ENCODE results near the gene AP2S1.

The AP2S1 gene

DNA sequence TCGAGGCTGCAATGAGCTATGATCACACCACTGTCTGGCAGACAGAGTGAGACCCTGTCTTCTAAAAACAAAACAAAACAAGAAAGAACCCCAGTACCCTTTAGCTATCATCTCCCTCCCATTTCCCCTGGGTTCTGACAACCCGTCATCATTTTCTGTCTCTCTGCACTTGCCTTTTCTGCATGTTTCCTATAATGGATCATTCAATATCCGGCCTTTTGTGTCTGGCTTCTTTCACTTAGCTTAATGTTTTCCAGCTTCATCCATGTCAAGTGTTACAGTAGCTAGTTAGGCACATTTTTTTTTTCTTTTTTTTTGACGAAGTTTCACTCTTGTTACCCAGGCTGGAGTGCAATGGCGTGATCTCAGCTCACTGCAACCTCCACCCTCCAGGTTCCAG is 16.5 kb downstream of the AP2S1 start:
- Histone ChIP-seq H3K27ac (no peak overlapping the region), H3K36me3 (peaks cover 20% of the 10 kb centered on the region), H3K9me3 (no peaks in the 10 kb centered on the region), H3K4me1 (ENCODE audit: control insufficient read depth in 1 of 2, insufficient read depth in 1 of 2, low read depth in 1 of 2, low read length in 1 of 2) (no peaks in the 10 kb centered on the region), H3K4me3 (ENCODE audit: low read depth in 1 of 2, low read length in 1 of 2) (no peak overlapping the region), H3K27me3 (no peaks in the 10 kb centered on the region)
- TF ChIP-seq, protein P1, sequence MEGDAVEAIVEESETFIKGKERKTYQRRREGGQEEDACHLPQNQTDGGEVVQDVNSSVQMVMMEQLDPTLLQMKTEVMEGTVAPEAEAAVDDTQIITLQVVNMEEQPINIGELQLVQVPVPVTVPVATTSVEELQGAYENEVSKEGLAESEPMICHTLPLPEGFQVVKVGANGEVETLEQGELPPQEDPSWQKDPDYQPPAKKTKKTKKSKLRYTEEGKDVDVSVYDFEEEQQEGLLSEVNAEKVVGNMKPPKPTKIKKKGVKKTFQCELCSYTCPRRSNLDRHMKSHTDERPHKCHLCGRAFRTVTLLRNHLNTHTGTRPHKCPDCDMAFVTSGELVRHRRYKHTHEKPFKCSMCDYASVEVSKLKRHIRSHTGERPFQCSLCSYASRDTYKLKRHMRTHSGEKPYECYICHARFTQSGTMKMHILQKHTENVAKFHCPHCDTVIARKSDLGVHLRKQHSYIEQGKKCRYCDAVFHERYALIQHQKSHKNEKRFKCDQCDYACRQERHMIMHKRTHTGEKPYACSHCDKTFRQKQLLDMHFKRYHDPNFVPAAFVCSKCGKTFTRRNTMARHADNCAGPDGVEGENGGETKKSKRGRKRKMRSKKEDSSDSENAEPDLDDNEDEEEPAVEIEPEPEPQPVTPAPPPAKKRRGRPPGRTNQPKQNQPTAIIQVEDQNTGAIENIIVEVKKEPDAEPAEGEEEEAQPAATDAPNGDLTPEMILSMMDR (IDR thresholded peaks at IDR 0.05), result no peak

- Histone ChIP-seq H3K27me3 (no peaks in the 10 kb centered on the region), H3K4me3 (ENCODE audit: low read depth in 1 of 2, low read length in 1 of 2) (no peak overlapping the region), H3K27ac (no peak overlapping the region), H3K4me1 (ENCODE audit: control insufficient read depth in 1 of 2, insufficient read depth in 1 of 2, low read depth in 1 of 2, low read length in 1 of 2) (no peaks in the 10 kb centered on the region), H3K9me3 (no peaks in the 10 kb centered on the region), H3K36me3 (no peaks in the 10 kb centered on the region)
- TF ChIP-seq, protein P1 (IDR thresholded peaks at IDR 0.05), result no peak
These were observed 19.8 kb downstream of the AP2S1 start for GRCh38 chr19:46830864-46831263.

- Histone ChIP-seq H3K36me3 (no peaks in the 10 kb centered on the region), H3K4me3 (ENCODE audit: low read depth in 1 of 2, low read length in 1 of 2) (no peak overlapping the region), H3K27me3 (no peaks in the 10 kb centered on the region), H3K27ac (no peak overlapping the region), H3K9me3 (no peaks in the 10 kb centered on the region), H3K4me1 (ENCODE audit: control insufficient read depth in 1 of 2, insufficient read depth in 1 of 2, low read depth in 1 of 2, low read length in 1 of 2) (peaks cover 4 to 7% of the 10 kb centered on the region in 2 experiments)
- TF ChIP-seq, protein P1 (IDR thresholded peaks at IDR 0.05), result no peak
These were observed 22.2 kb downstream of the AP2S1 start for GRCh38 chr19:46828484-46828883.

- Histone ChIP-seq H3K4me1 (ENCODE audit: control insufficient read depth in 1 of 2, insufficient read depth in 1 of 2, low read depth in 1 of 2, low read length in 1 of 2) (peaks cover 4 to 9% of the 10 kb centered on the region in 2 experiments), H3K27ac (no peak overlapping the region), H3K27me3 (no peaks in the 10 kb centered on the region), H3K4me3 (ENCODE audit: low read depth in 1 of 2, low read length in 1 of 2) (no peak overlapping the region), H3K9me3 (no peaks in the 10 kb centered on the region), H3K36me3 (no peaks in the 10 kb centered on the region)
- TF ChIP-seq, protein P1 (IDR thresholded peaks at IDR 0.05), result no peak
These were observed 25.0 kb downstream of the AP2S1 start for GRCh38 chr19:46825731-46826055.

DNA sequence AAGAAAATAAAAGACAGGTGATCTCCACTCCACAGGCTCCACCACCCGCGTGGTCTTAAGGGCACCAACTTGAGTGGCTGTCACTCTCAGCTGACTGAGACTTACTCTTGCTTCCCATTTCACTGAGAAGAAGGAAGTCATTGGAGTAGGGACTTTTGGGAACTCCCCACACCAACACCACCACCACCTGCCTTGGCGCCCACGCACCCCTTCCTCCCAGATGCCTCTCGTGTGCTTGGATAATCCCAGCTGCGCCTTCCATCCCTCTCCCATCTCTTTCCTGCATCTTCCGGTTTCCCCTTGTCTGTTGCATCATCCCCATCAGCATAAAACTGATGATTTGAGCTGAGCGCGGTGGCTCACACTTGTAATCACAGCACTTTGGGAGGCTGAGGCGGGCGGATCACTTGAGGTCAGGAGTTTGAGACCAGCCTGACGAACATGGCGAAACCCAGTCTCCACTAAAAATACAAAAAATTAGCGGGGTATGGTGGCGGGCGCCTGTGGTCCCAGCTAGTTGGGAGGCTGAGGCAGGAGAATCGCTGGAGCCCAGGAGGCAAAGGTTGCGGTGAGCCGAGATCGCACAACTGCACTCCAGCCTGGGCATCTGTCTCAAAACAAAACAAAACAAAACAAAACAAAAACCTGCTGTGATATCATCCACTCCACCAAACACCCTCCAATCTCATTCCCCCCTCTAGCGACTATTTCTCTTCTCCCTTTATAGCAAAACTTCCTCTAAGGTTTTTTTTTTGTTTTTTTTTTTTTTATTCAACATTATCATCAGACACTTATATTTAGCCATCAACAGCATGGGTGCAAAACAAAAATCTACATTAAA is 25.5 kb downstream of the AP2S1 start:
- Histone ChIP-seq H3K27me3 (no peaks in the 10 kb centered on the region), H3K4me3 (ENCODE audit: low read depth in 1 of 2, low read length in 1 of 2) (no peak overlapping the region), H3K4me1 (ENCODE audit: control insufficient read depth in 1 of 2, insufficient read depth in 1 of 2, low read depth in 1 of 2, low read length in 1 of 2) (peaks cover 4 to 9% of the 10 kb centered on the region in 2 experiments), H3K27ac (peak overlapping the region; percentile 58), H3K36me3 (no peaks in the 10 kb centered on the region), H3K9me3 (no peaks in the 10 kb centered on the region)
- TF ChIP-seq, protein P1 (IDR thresholded peaks at IDR 0.05), result no peak

All from neutrophil (primary cell).